H1 (cell line): Measurements from ENCODE around the gene GAB2. TPM values are rescaled to one million over a fixed set of nuclear protein-coding genes. Genes with fewer than 3 reads are reported as not detected.

Experiments used
- CTCF ChIA-PET: fragments of 300-600 bp; sonication (Branson Sonifier 250); formaldehyde crosslinking; loops from one replicate; lab custom pipeline; 2021; ENCODE audit not compliant: partially characterized antibody; lab: Charles Lee
- POLR2A ChIA-PET: fragments of 300-600 bp; sonication (Branson Sonifier 250); formaldehyde crosslinking; loops from one replicate; lab custom pipeline; 2021; ENCODE audit warnings: inconsistent platforms; ENCODE audit not compliant: partially characterized antibody; lab: Charles Lee
- DNase-seq, 2 experiments: peaks; one replicate each; pipeline versions ENCODE4 v3.0.0 to v3.0.0-alpha.2; 2010 to 2022; ENCODE audit warnings: low spot score in 2 of 2, low read depth in 1 of 2, mixed read lengths in 1 of 2
- FAIRE-seq: peaks from 2 replicates; lab custom pipeline; 2011; peaks lifted over from hg19 to GRCh38; lab: Jason Lieb, UNC
- H2AFZ ChIP-seq: 2 replicates; pipeline ENCODE4 v1.8.1; 2012; ENCODE audit warnings: low read length, inconsistent platforms
- H2AK5ac ChIP-seq: 2 replicates; pipeline ENCODE4 v1.6.1; 2013; ENCODE audit warnings: low read depth, low read length
- H2BK120ac ChIP-seq: replicated peaks from 2 replicates; pipeline ENCODE3; 2013; ENCODE audit warnings: low read depth, low read length, inconsistent platforms
- H2BK12ac ChIP-seq: 2 replicates; pipeline ENCODE4 v1.6.1; 2013; ENCODE audit warnings: low read depth, low read length
- H2BK15ac ChIP-seq: 2 replicates; pipeline ENCODE4 v1.6.1; 2013; ENCODE audit warnings: low read length
- H2BK20ac ChIP-seq: 2 replicates; pipeline ENCODE4 v1.6.1; 2013; ENCODE audit warnings: low read length
- H2BK5ac ChIP-seq: 2 replicates; pipeline ENCODE4 v1.6.1; 2013; ENCODE audit warnings: low read depth, low read length
- H3K14ac ChIP-seq: 2 replicates; pipeline ENCODE4 v1.6.1; 2013; ENCODE audit warnings: inconsistent platforms; ENCODE audit not compliant: insufficient read length
- H3K18ac ChIP-seq: 2 replicates; pipeline ENCODE4 v1.6.1; 2013; ENCODE audit warnings: low read length; ENCODE audit errors: extremely low read depth
- H3K23ac ChIP-seq: 2 replicates; pipeline ENCODE4 v1.6.1; 2013; ENCODE audit warnings: inconsistent platforms; ENCODE audit not compliant: insufficient read length
- H3K23me2 ChIP-seq: 2 replicates; pipeline ENCODE4 v1.6.1; 2013; ENCODE audit warnings: low read depth, low read length
- H3K27ac ChIP-seq: 2 replicates; pipeline ENCODE4 v1.6.1; 2011; ENCODE audit warnings: low read depth, low read length, inconsistent platforms
- H3K27me3 ChIP-seq, 4 experiments: replicated peaks in 1 of 4; 1 replicate in 1 of 4; 2 replicates in 3 of 4; pipeline versions ENCODE4 v1.6.1 to v1.8.1; 2011 to 2013; ENCODE audit warnings: low read length in 3 of 4, mild to moderate bottlenecking in 3 of 4, inconsistent platforms in 2 of 4, mixed read lengths in 2 of 4, moderate library complexity in 1 of 4; ENCODE audit not compliant: control insufficient read depth in 3 of 4, insufficient read depth in 3 of 4; ENCODE audit errors: extremely low read depth in 1 of 4
- H3K36me3 ChIP-seq, 4 experiments: 2 replicates each; pipeline versions ENCODE4 v1.6.1 to v1.8.1; 2011 to 2013; ENCODE audit warnings: mild to moderate bottlenecking in 4 of 4, low read length in 3 of 4, moderate library complexity in 2 of 4, control low read depth in 1 of 4, inconsistent platforms in 1 of 4; ENCODE audit not compliant: insufficient read depth in 4 of 4, control insufficient read depth in 2 of 4
- H3K4ac ChIP-seq: replicated peaks from 2 replicates; pipeline ENCODE3; 2013; ENCODE audit warnings: low read length, low read depth, mixed read lengths, inconsistent platforms; ENCODE audit not compliant: insufficient read length
- H3K4me1 ChIP-seq, 4 experiments: replicated peaks in 1 of 4; 1 replicate in 1 of 4; 2 replicates in 3 of 4; pipeline versions ENCODE4 v1.6.1 to v1.8.1; 2011 to 2013; ENCODE audit warnings: low read length in 3 of 4, inconsistent platforms in 2 of 4, mixed read lengths in 1 of 4; ENCODE audit not compliant: insufficient read depth in 4 of 4, control insufficient read depth in 3 of 4
- H3K4me2 ChIP-seq, 2 experiments: 2 replicates each; pipeline versions ENCODE4 v1.6.1 to v1.8.1; 2011 to 2013; ENCODE audit warnings: low read depth in 2 of 2, low read length in 2 of 2, control low read depth in 1 of 2, inconsistent platforms in 1 of 2, mild to moderate bottlenecking in 1 of 2; ENCODE audit not compliant: insufficient read depth in 1 of 2
- H3K4me3 ChIP-seq, 4 experiments: fragments of 200-600, 300-600 bp in 1 of 4; sonication (generic), shearing (Covaris generic), sonication (Bioruptor Twin) in 1 of 4; 2 replicates each; pipeline versions ENCODE4 v1.5.1 to v1.8.1; 2011 to 2016; ENCODE audit warnings: low read length in 4 of 4, low read depth in 3 of 4, control low read depth in 2 of 4, inconsistent platforms in 2 of 4, mild to moderate bottlenecking in 2 of 4, mixed read lengths in 1 of 4, moderate library complexity in 1 of 4; ENCODE audit not compliant: insufficient read depth in 2 of 4; ENCODE audit errors: extremely low read depth in 1 of 4
- H3K56ac ChIP-seq: replicated peaks from 2 replicates; pipeline ENCODE3; 2013; ENCODE audit warnings: low read depth, mild to moderate bottlenecking, mixed read lengths, low read length, inconsistent platforms; ENCODE audit not compliant: insufficient read length
- H3K79me1 ChIP-seq: 2 replicates; pipeline ENCODE4 v1.6.1; 2013; ENCODE audit warnings: low read depth, low read length, control low read depth
- H3K79me2 ChIP-seq, 2 experiments: 2 replicates each; pipeline versions ENCODE4 v1.6.1 to v1.8.1; 2012 to 2013; ENCODE audit warnings: low read length in 2 of 2, mild to moderate bottlenecking in 2 of 2, inconsistent platforms in 1 of 2; ENCODE audit not compliant: insufficient read depth in 2 of 2, control insufficient read depth in 1 of 2
- H3K9ac ChIP-seq, 4 experiments: replicated peaks in 1 of 4; 1 replicate in 1 of 4; 2 replicates in 3 of 4; pipeline versions ENCODE4 v1.6.1 to v1.8.1; 2011 to 2013; ENCODE audit warnings: low read depth in 3 of 4, low read length in 3 of 4, control low read depth in 2 of 4, mild to moderate bottlenecking in 2 of 4, moderate library complexity in 2 of 4, inconsistent platforms in 1 of 4; ENCODE audit errors: extremely low read depth in 1 of 4
- H3K9me3 ChIP-seq, 2 experiments: 2 replicates each; pipeline versions ENCODE4 v1.6.1 to v1.8.1; 2012 to 2013; ENCODE audit warnings: mild to moderate bottlenecking in 2 of 2, moderate library complexity in 2 of 2, control low read depth in 1 of 2, inconsistent platforms in 1 of 2, low read depth in 1 of 2, low read length in 1 of 2, mixed read lengths in 1 of 2; ENCODE audit not compliant: insufficient read depth in 2 of 2
- H4K20me1 ChIP-seq, 2 experiments: replicated peaks in 1 of 2; 2 replicates each; pipeline versions ENCODE3 to v1.8.1; 2011 to 2013; ENCODE audit warnings: inconsistent platforms in 2 of 2, low read length in 2 of 2, mild to moderate bottlenecking in 1 of 2; ENCODE audit not compliant: insufficient read depth in 2 of 2, control insufficient read depth in 1 of 2
- H4K5ac ChIP-seq: 2 replicates; pipeline ENCODE4 v1.6.1; 2013; ENCODE audit warnings: low read length, low read depth, mixed read lengths, inconsistent platforms; ENCODE audit not compliant: insufficient read length
- H4K8ac ChIP-seq: 2 replicates; pipeline ENCODE4 v1.8.0; 2013; ENCODE audit warnings: mild to moderate bottlenecking, moderate library complexity, low read length, inconsistent platforms; ENCODE audit not compliant: insufficient read depth; ENCODE audit errors: extremely low read depth
- H4K91ac ChIP-seq: replicated peaks from 2 replicates; pipeline ENCODE3; 2013; ENCODE audit warnings: low read length, mixed read lengths, inconsistent platforms; ENCODE audit not compliant: insufficient read length
- CEBPB ChIP-seq: IDR thresholded peaks from 2 replicates; pipeline ENCODE4 v1.6.1; 2012; ENCODE audit warnings: low read depth, low read length
- JUND ChIP-seq: IDR thresholded peaks from 2 replicates; pipeline ENCODE4 v1.6.1; 2011; ENCODE audit warnings: mild to moderate bottlenecking, improper control_type of control experiment, low read length
- PHF8 ChIP-seq: fragments of 200-600 bp; sonication (generic); conservative IDR thresholded peaks from 2 replicates; pipeline ENCODE4 v1.7.1; 2012; ENCODE audit warnings: low read depth, mild to moderate bottlenecking, inconsistent platforms, low read length, moderate library complexity
- POLR2AphosphoS5 ChIP-seq: IDR thresholded peaks from 2 replicates; pipeline ENCODE4 v1.6.1; 2011; ENCODE audit warnings: low read depth, low read length
- SIX5 ChIP-seq: IDR thresholded peaks from 2 replicates; pipeline ENCODE4 v1.6.1; 2011; ENCODE audit warnings: mild to moderate bottlenecking, low read depth, low read length
- TEAD4 ChIP-seq: IDR thresholded peaks from 2 replicates; pipeline ENCODE4 v1.6.1; 2012; ENCODE audit warnings: low read depth, low read length, inconsistent platforms, mixed read lengths
- WGBS, 2 experiments: shearing (Covaris generic) in 1 of 2; methylation state at CpG; one replicate each; pipeline versions ENCODE4 v1.1.6 to v1.1.7; 2013 to 2015; ENCODE audit warnings: low lambda C conversion rate in 2 of 2, mixed read lengths in 2 of 2, inconsistent platforms in 1 of 2, low coverage in 1 of 2, missing lambda C conversion rate in 1 of 2; ENCODE audit not compliant: insufficient replicate concordance in 2 of 2, insufficient coverage in 1 of 2, insufficient read length in 1 of 2; ENCODE audit errors: extremely low coverage in 1 of 2, missing lambda C conversion rate in 1 of 2; 5-methylcytosine and 5-hydroxymethylcytosine counted together
- polyA plus RNA-seq, 7 experiments: library from polyadenylated mRNA; depleted of rRNA in 3 of 7; stranded (reverse) in 5 of 7; unstranded in 2 of 7; fragments of >200 nt in 5 of 7; fragments of 200-250 nt in 2 of 7; gene quantifications; 1 replicate in 5 of 7; 2 replicates in 1 of 7; 4 replicates in 1 of 7; pipeline versions ENCODE4 v1.2.1 to v1.2.3, GENCODE V29; 2011 to 2013; ENCODE audit warnings: missing spikeins in 2 of 7, mixed read lengths in 2 of 7
- total RNA-seq: library from RNA; stranded (reverse); fragmentation: NEBNext Ultra II Directional; extraction: Animal tissue kit (Norgen Biotek cat#: 25700); gene quantifications from 2 replicates; pipeline ENCODE4 v1.2.1, GENCODE V29; 2021

The GAB2 gene
- total and polyA plus RNA-seq, 2 of the 8 experiments (the other 6 are each of a cell fraction or from before 2014, with no cell fraction given) = 6.3 to 14.0 TPM

DNA sequence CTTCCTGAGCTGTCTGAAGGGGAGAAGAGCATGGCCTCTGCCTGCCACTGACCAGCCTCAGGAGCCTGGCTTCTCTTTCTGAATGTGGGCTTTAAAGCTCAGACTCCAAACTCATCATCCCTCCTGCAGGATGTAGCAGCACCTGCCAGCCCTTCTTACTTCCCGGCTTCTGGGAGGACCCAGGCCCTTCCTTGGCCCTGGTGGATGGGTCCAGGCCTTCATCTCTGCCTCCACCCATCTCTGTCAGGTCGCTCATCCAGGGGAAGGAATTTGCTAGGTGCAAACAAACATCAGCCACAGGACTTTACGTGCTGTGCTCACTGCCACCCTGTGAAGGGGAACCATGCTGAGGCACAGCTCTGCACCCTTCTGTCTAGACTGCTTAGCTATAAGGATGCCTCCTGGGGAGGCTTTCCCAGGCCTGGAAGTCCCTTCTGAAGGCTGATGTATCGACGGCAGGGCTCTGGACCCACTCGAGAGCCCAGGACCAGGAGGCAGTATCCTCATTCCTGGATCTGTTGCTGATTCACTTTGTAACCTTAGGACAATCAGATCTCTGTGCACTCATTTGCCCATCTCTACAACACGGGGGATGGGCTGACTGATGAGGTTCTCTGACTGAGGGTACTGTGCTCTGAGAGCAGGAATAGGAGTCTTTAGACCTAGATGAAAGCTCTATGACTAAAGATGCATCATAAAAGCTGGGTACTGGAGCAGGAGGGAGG, 198.0 kb downstream of the GAB2 start:
- no peak overlapping the region for H3K4me3 ChIP-seq
- no peaks in the 10 kb centered on the region for H3K27me3 ChIP-seq
- no peaks in the 10 kb centered on the region for H3K79me2 ChIP-seq
- no peak overlapping the region for H3K56ac ChIP-seq
- CTCF ChIA-PET = interaction anchor here (0.5 to 6.7 kb wide), 6 partner anchors 9 to 366 kb away, joined by 3 to 38 read pairs (median 3); no protein-coding TSS in a partner anchor
- no peaks in the 10 kb centered on the region for H3K23me2 ChIP-seq
- H2BK5ac ChIP-seq = no peak overlapping the region
- no peak overlapping the region for H3K27ac ChIP-seq
- H4K8ac ChIP-seq = no peak overlapping the region
- TF ChIP-seq CEBPB (no peak), TEAD4 (no peak), JUND (no peak), SIX5 (no peak), PHF8 (no peak), POLR2AphosphoS5 (no peak)
- no peak overlapping the region for H3K23ac ChIP-seq
- WGBS, 2 experiments = 94% methylated on average over 7 of the region's 7 CpGs; no CpG with 5 or more reads in 1 of the 2 experiments
- H2BK12ac ChIP-seq = no peak overlapping the region
- no peak overlapping the region for H2BK20ac ChIP-seq
- no peak overlapping the region for H2AK5ac ChIP-seq
- H3K9me3 ChIP-seq = no peaks in the 10 kb centered on the region
- H3K9ac ChIP-seq = no peak overlapping the region; a peak in 1 of 7 replicates
- H4K20me1 ChIP-seq = peaks cover 0 to 2% of the 10 kb centered on the region in 2 experiments
- H2AFZ ChIP-seq = no peak overlapping the region
- no peak overlapping the region for H4K5ac ChIP-seq
- no peak overlapping the region for H2BK120ac ChIP-seq
- H4K91ac ChIP-seq = no peak overlapping the region
- DNase-seq (no peak), FAIRE-seq (no peak)
- POLR2A ChIA-PET = interaction anchor here (0.8 to 1.3 kb wide), 2 partner anchors 11 to 37 kb away, joined by 3 read pairs; no protein-coding TSS in a partner anchor
- no peak overlapping the region for H3K14ac ChIP-seq
- H3K18ac ChIP-seq = no peak overlapping the region
- H3K4me1 ChIP-seq = no peaks in the 10 kb centered on the region
- no peaks in the 10 kb centered on the region for H3K79me1 ChIP-seq
- H2BK15ac ChIP-seq = no peak overlapping the region
- no peak overlapping the region for H3K4me2 ChIP-seq
- H3K4ac ChIP-seq = no peak overlapping the region
- H3K36me3 ChIP-seq = peaks cover 0 to 4% (median 1%) of the 10 kb centered on the region in 4 experiments; a peak in 2 of 8 replicates
